BLaER1 (cell line): Measurements from ENCODE around the gene LRRC4.

Experiments used
- H3K27ac ChIP-seq: shearing (Covaris generic); formaldehyde crosslinking; 2 replicates; pipeline ENCODE4 v1.8.1; 2022
- H3K27me3 ChIP-seq: shearing (Covaris generic); formaldehyde crosslinking; 2 replicates; pipeline ENCODE4 v1.8.1; 2022
- H3K36me3 ChIP-seq: shearing (Covaris generic); formaldehyde crosslinking; 2 replicates; pipeline ENCODE4 v1.8.1; 2022
- H3K4me1 ChIP-seq: shearing (Covaris generic); formaldehyde crosslinking; 2 replicates; pipeline ENCODE4 v1.8.1; 2022
- H3K4me2 ChIP-seq: shearing (Covaris generic); formaldehyde crosslinking; 2 replicates; pipeline ENCODE4 v1.8.1; 2022
- H3K4me3 ChIP-seq: shearing (Covaris generic); formaldehyde crosslinking; 2 replicates; pipeline ENCODE4 v1.8.1; 2022
- H3K9ac ChIP-seq: shearing (Covaris generic); formaldehyde crosslinking; 2 replicates; pipeline ENCODE4 v1.8.1; 2022
- H3K9me3 ChIP-seq: shearing (Covaris generic); formaldehyde crosslinking; 2 replicates; pipeline ENCODE4 v1.8.1; 2022
- H4K20me1 ChIP-seq: shearing (Covaris generic); formaldehyde crosslinking; 2 replicates; pipeline ENCODE4 v1.8.1; 2022
- Cebpa-rat ChIP-seq: shearing (Covaris generic); IDR thresholded peaks from 2 replicates; pipeline ENCODE4 v1.8.1; 2022

LRRC4 gene

GRCh38 chr7:128010391-128011127 lies 20.7 kb downstream of the LRRC4 start:
- no peak overlapping the region for H3K4me2 ChIP-seq
- no peak overlapping the region for H3K9ac ChIP-seq
- no peak for TF ChIP-seq Cebpa-rat
- H3K9me3 ChIP-seq, result no peaks in the 10 kb centered on the region
- H3K27ac ChIP-seq, result no peak overlapping the region
- H3K4me1 ChIP-seq, result peaks cover 13% of the 10 kb centered on the region
- no peak overlapping the region for H3K4me3 ChIP-seq
- H3K36me3 ChIP-seq, result peaks cover 98% of the 10 kb centered on the region
- peaks cover 85% of the 10 kb centered on the region for H4K20me1 ChIP-seq
- no peaks in the 10 kb centered on the region for H3K27me3 ChIP-seq

- H4K20me1 ChIP-seq, result peaks cover 85% of the 10 kb centered on the region
- H3K9me3 ChIP-seq, result no peaks in the 10 kb centered on the region
- no peak overlapping the region for H3K4me2 ChIP-seq
- peaks cover 31% of the 10 kb centered on the region for H3K4me1 ChIP-seq
- no peak for TF ChIP-seq Cebpa-rat
- H3K4me3 ChIP-seq, result no peak overlapping the region
- H3K27me3 ChIP-seq, result no peaks in the 10 kb centered on the region
- peaks cover 83% of the 10 kb centered on the region for H3K36me3 ChIP-seq
- H3K27ac ChIP-seq, result no peak overlapping the region
- no peak overlapping the region for H3K9ac ChIP-seq
These were observed 22.5 kb downstream of the LRRC4 start for GRCh38 chr7:128008744-128009143.

DNA sequence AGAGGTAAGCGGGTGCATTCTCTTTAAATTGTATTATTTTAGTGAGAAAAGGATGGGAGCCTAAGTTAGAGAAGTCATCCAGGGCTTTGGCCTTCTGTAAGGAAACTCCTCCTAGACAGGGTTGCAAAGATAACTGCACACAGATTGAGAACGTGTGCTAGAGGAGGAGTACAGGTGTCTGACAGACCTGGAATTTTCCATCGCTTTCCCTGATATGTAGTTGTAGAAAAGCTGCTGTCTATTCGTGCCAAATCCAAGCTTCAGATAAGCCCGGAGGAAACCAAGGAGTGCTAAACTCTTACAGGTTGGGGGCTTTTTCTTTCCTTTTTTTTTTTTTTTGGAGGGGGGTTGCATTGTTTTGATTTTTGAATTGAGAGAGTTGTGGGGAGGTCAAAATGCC lies 23.1 kb downstream of the LRRC4 start:
- Histone ChIP-seq H4K20me1 (peaks cover 85% of the 10 kb centered on the region), H3K27ac (no peak overlapping the region), H3K9ac (no peak overlapping the region), H3K4me3 (no peak overlapping the region), H3K36me3 (peaks cover 77% of the 10 kb centered on the region), H3K4me2 (no peak overlapping the region), H3K9me3 (no peaks in the 10 kb centered on the region), H3K27me3 (no peaks in the 10 kb centered on the region), H3K4me1 (peaks cover 37% of the 10 kb centered on the region)
- no peak for TF ChIP-seq Cebpa-rat

- no peak overlapping the region for H3K27ac ChIP-seq
These were observed 23.9 kb downstream of the LRRC4 start for GRCh38 chr7:128007303-128007680.

DNA sequence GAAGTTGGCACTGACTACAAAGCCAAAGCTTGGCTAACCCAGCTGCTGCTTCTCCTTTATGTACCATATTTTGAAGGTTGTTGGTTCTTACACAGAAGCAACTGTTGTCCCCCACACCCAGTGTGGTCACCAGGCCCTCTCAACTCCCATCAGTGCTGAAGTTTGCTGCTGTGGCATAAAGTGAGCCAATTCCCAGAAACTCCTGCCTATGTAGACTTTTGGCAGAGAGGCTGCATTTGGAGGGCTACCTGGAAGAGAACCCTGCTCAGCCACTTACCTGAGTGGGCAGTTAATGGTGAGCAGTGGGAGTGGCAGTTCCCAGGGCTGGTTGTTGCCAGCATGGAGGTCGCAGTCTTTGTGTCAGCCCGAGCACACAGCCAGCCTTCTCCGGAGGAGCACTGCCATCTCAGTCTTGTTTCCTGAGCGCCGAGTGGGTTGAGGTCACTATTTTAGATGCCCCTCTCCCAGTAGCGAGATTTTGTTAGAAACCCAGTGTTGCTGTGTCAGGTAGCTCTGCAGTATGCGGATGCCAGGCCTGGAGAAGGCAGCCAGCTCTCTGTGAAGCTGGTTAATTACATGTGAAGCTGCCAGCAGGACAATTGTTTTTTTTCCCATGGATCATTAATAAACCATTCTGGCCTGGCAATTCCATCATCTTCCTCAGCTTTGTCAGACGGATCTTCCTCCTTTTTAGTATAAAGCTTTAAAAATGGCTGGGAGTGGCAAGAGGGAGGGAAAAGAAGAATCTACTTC lies 24.5 kb downstream of the LRRC4 start:
- no peak overlapping the region for H3K4me3 ChIP-seq
- H3K4me1 ChIP-seq, result peaks cover 44% of the 10 kb centered on the region
- peaks cover 72% of the 10 kb centered on the region for H4K20me1 ChIP-seq
- no peak for TF ChIP-seq Cebpa-rat
- H3K9ac ChIP-seq, result no peak overlapping the region
- H3K4me2 ChIP-seq, result no peak overlapping the region
- no peaks in the 10 kb centered on the region for H3K27me3 ChIP-seq
- H3K27ac ChIP-seq, result no peak overlapping the region
- no peaks in the 10 kb centered on the region for H3K9me3 ChIP-seq
- peaks cover 77% of the 10 kb centered on the region for H3K36me3 ChIP-seq

More at GRCh38 chr7:128007303-128007680, 23.9 kb downstream of the LRRC4 start:
- H3K4me3 ChIP-seq, result no peak overlapping the region
- no peak overlapping the region for H3K9ac ChIP-seq
- H3K4me2 ChIP-seq, result no peak overlapping the region
- H4K20me1 ChIP-seq, result peaks cover 76% of the 10 kb centered on the region
- H3K9me3 ChIP-seq, result no peaks in the 10 kb centered on the region
- H3K27me3 ChIP-seq, result no peaks in the 10 kb centered on the region
- peaks cover 75% of the 10 kb centered on the region for H3K36me3 ChIP-seq
- no peak for TF ChIP-seq Cebpa-rat
- peaks cover 44% of the 10 kb centered on the region for H3K4me1 ChIP-seq

DNA sequence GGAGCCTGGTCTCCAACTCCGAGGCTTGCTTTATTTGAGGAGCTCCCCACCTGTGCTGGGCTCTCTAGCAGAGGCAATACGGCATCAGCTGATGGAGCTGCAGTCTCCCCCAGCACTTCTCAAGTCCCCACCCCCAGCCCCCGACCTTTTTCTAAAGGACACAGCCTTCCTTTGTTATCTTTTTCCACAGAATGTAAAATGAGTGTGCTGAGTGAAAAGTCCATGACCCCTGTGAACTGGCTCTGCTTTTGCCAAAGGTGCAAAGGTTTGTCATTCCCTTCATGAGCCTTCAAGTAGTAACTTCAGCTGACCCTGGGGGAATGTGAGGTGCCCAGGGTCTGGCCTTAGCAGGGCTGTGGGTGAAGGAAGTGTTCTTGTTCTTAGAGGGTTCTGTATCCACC lies 25.5 kb downstream of the LRRC4 start:
- H3K4me3 ChIP-seq, result no peak overlapping the region
- no peak overlapping the region for H3K27ac ChIP-seq
- no peaks in the 10 kb centered on the region for H3K9me3 ChIP-seq
- peaks cover 75% of the 10 kb centered on the region for H3K36me3 ChIP-seq
- TF ChIP-seq Cebpa-rat, result no peak
- H3K9ac ChIP-seq, result no peak overlapping the region
- no peaks in the 10 kb centered on the region for H3K27me3 ChIP-seq
- H3K4me1 ChIP-seq, result peaks cover 47% of the 10 kb centered on the region
- peak overlapping the region; percentile 66 for H3K4me2 ChIP-seq
- H4K20me1 ChIP-seq, result peaks cover 65% of the 10 kb centered on the region

- Histone ChIP-seq H3K27me3 (no peaks in the 10 kb centered on the region), H3K4me1 (peaks cover 54% of the 10 kb centered on the region), H3K4me3 (no peak overlapping the region), H3K9ac (no peak overlapping the region), H3K36me3 (peaks cover 75% of the 10 kb centered on the region), H3K9me3 (no peaks in the 10 kb centered on the region), H3K4me2 (peak overlapping the region; percentile 66), H3K27ac (peak overlapping the region; percentile 25; the same call in 1 of the 2 replicates), H4K20me1 (peaks cover 58% of the 10 kb centered on the region)
- no peak for TF ChIP-seq Cebpa-rat
These were observed 26.1 kb downstream of the LRRC4 start for GRCh38 chr7:128005117-128005516.

DNA sequence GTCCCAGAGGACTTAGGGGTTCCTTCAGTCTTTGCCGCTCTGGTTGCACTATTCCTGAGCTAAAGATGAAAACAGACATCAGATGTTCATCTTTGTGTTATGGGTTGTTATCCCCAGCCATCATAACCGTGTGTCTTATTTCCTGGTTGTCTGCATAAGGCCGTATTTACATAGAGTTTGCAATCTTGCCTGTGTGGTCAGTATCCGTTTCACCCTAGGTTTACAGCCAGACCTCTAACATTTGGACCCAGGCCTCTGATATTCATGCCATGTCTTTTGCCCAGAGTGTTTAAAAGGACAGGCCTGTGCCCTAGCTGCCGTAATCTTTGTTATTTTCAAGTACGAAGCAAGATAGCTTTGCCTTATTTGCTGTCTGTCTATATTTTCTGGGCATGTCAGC lies 26.6 kb downstream of the LRRC4 start:
- H3K4me3 ChIP-seq, result no peak overlapping the region
- H3K27me3 ChIP-seq, result no peaks in the 10 kb centered on the region
- peak overlapping the region; percentile 25; the same call in 1 of the 2 replicates for H3K27ac ChIP-seq
- no peaks in the 10 kb centered on the region for H3K9me3 ChIP-seq
- peaks cover 71% of the 10 kb centered on the region for H3K36me3 ChIP-seq
- H3K4me1 ChIP-seq, result peaks cover 54% of the 10 kb centered on the region
- peak overlapping the region; percentile 66 for H3K4me2 ChIP-seq
- H4K20me1 ChIP-seq, result peaks cover 53% of the 10 kb centered on the region
- H3K9ac ChIP-seq, result no peak overlapping the region
- TF ChIP-seq Cebpa-rat, result no peak

DNA sequence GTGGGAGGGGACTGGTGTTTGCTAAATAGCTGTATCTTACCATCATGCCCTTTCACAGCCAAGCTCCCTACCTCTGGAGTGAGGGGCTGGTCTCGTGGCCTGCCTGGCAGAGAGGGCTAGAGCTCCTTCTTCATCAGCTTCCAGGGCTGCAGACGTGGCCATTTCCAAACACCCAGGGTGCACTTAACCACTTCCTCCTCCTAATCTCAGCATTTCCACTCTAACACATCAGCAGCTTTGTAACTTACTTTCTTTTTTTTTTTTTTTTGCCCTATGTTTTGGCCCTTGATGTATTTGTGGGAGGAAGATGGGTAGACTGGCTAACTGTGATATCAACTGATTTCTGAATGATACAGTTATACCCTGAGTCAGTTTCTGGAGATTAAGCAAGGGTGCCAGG lies 27.4 kb downstream of the LRRC4 start:
- H3K4me3 ChIP-seq, result no peak overlapping the region

GRCh38 chr7:128003167-128003566 lies 28.1 kb downstream of the LRRC4 start:
- no peaks in the 10 kb centered on the region for H3K27me3 ChIP-seq
- peak overlapping the region; percentile 66 for H3K4me2 ChIP-seq
- no peak overlapping the region for H3K4me3 ChIP-seq
- peaks cover 54% of the 10 kb centered on the region for H3K4me1 ChIP-seq
- peaks cover 71% of the 10 kb centered on the region for H3K36me3 ChIP-seq
- peaks cover 47% of the 10 kb centered on the region for H4K20me1 ChIP-seq
- no peaks in the 10 kb centered on the region for H3K9me3 ChIP-seq
- no peak overlapping the region for H3K27ac ChIP-seq
- H3K9ac ChIP-seq, result no peak overlapping the region
- TF ChIP-seq Cebpa-rat, result no peak

More for the DNA sequence above, 27.4 kb downstream of the LRRC4 start:
- Histone ChIP-seq H3K36me3 (peaks cover 71% of the 10 kb centered on the region), H3K9ac (no peak overlapping the region), H3K27ac (peak overlapping the region; percentile 2; the same call in 1 of the 2 replicates), H4K20me1 (peaks cover 52% of the 10 kb centered on the region), H3K4me2 (peak overlapping the region; percentile 66), H3K9me3 (no peaks in the 10 kb centered on the region), H3K4me1 (peaks cover 54% of the 10 kb centered on the region), H3K27me3 (no peaks in the 10 kb centered on the region)
- TF ChIP-seq Cebpa-rat, result no peak
